Thyroid gland (tissue), 4 donors: ENCODE data around the gene PLEKHA5. TPM values are rescaled to one million over a fixed set of nuclear protein-coding genes. Genes with fewer than 3 reads are reported as not detected.

Experiments
- DNase-seq, 2 donors: peaks; one replicate each; pipeline ENCODE4 v3.0.0-alpha.2; 2019
- H3K27ac ChIP-seq, 3 donors: fragments of 200-600 bp; sonication (generic); 1 replicate in 2 of 3; 2 replicates in 1 of 3; pipeline ENCODE4 v1.5.1; 2016 to 2019; ENCODE audit warnings: mild to moderate bottlenecking in 1 of 3, moderate library complexity in 1 of 3
- H3K27me3 ChIP-seq: fragments of 200-600 bp; sonication (generic); one replicate; pipeline ENCODE4 v1.5.1; 2019
- H3K36me3 ChIP-seq, 2 donors: fragments of 200-600 bp; sonication (generic); one replicate each; pipeline ENCODE4 v1.5.1; 2016 to 2019
- H3K4me1 ChIP-seq, 2 donors: fragments of 200-600 bp; sonication (generic); one replicate each; pipeline ENCODE4 v1.5.1; 2017 to 2019
- H3K4me3 ChIP-seq, 3 donors: fragments of 200-600 bp; sonication (generic); replicated peaks in 1 of 3; 1 replicate in 2 of 3; 2 replicates in 1 of 3; pipeline ENCODE4 v1.5.1; 2016; ENCODE audit warnings: mild to moderate bottlenecking in 1 of 3
- H3K9me3 ChIP-seq: fragments of 200-600 bp; sonication (generic); one replicate; pipeline ENCODE4 v1.5.1; 2017
- CTCF ChIP-seq, 6 experiments: fragments of 200-600 bp in 3 of 6; fragments of 450-650 bp in 3 of 6; sonication (generic) in 3 of 6; IDR thresholded peaks; one replicate each; pipeline ENCODE4 v1.5.1; 2016 to 2019; ENCODE audit warnings: antibody characterized with exemption in 6 of 6, mild to moderate bottlenecking in 2 of 6, inconsistent platforms in 1 of 6, moderate library complexity in 1 of 6
- POLR2A ChIP-seq, 2 donors: fragments of 450-650 bp; IDR thresholded peaks; one replicate each; pipeline ENCODE4 v1.6.1; 2017; ENCODE audit warnings: antibody characterized with exemption in 2 of 2, mild to moderate bottlenecking in 2 of 2, moderate library complexity in 1 of 2
- WGBS, 2 donors: methylation state at CpG; one replicate each; pipeline ENCODE4 v1.1.5; 2017; 5-methylcytosine and 5-hydroxymethylcytosine counted together
- intact Hi-C: fragments of 100-400 bp; cut with DNase I; formaldehyde crosslinking; loops from one replicate; pipeline ENCODE4 v1.15.1; 2023
- total RNA-seq, 4 donors: library from RNA; depleted of rRNA; stranded (reverse); fragments of >200 nt; gene quantifications; one replicate each; pipeline ENCODE4 v1.2.3, GENCODE V29; 2016

Gene PLEKHA5
- total RNA-seq, 4 donors from 2014 or later, result 35.4 to 48.6 (median 40.8) TPM

- Histone ChIP-seq H3K36me3 (no peaks in the 10 kb centered on the region), H3K4me1 (peaks cover 15 to 27% of the 10 kb centered on the region in 2 donors), H3K27me3 (no peaks in the 10 kb centered on the region), H3K9me3 (no peaks in the 10 kb centered on the region), H3K4me3 (no peak overlapping the region), H3K27ac (no peak overlapping the region)
- intact Hi-C loops, result no loop called here
- TF ChIP-seq CTCF (IDR thresholded peaks at IDR 0.05), result no peak
- no peak for TF ChIP-seq POLR2A (IDR thresholded peaks at IDR 0.05)
- 70 to 79% methylated on average over 4 to 5 of the region's 5 CpGs for WGBS, 2 donors
- DNase-seq, result peak in 1 of 2 donors; percentile 8
These were observed 62.0 kb downstream of the PLEKHA5 start for GRCh38 chr12:19191563-19191962.

DNA sequence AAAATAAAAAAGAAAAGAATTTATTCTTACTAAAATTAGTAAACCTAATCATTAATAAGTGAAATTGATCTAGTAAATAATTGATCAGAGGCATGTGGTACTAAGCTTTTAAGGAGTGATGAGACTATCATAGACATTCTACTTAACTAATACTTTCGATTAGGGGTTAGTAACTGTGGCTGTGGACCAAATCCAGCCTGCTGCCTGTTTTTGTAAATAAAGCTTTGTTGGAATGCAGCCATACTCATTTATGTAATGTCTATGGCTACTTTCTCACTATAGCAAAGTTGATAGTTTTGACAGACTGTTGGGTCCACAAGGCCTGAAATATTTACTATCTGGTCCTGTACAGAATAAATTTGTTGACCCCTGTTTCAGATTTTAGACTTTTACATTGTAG, 63.2 kb downstream of the PLEKHA5 start:
- DNase-seq, result no peak
- 75 to 80% methylated on average over 1 of the region's 1 CpG for WGBS, 2 donors
- no peak overlapping the region for H3K4me3 ChIP-seq
- H3K27ac ChIP-seq, result no peak overlapping the region
- H3K9me3 ChIP-seq, result no peaks in the 10 kb centered on the region
- H3K27me3 ChIP-seq, result no peaks in the 10 kb centered on the region
- H3K36me3 ChIP-seq, result no peaks in the 10 kb centered on the region
- intact Hi-C loops, result no loop called here
- no peak for TF ChIP-seq CTCF (IDR thresholded peaks at IDR 0.05)
- no peak for TF ChIP-seq POLR2A (IDR thresholded peaks at IDR 0.05)
- peaks cover 14 to 20% of the 10 kb centered on the region in 2 donors for H3K4me1 ChIP-seq

DNA sequence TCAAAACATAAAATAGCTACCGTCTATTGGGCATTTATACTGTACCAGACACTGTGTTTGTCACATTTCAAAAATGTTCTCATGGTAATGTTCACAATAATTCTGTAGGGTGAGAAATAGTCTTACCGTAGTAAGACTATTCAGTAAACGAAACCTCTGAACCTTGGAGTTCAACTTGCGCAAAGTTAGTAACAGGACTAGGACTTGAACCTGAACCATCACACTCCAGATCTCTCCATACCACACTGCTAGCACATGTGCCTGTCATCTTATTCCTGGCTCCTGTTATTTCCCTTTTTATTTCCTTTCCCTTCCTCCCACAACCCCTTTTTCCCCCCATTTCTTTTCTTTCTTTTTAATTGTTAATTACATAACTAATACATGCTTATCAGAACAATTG, 65.4 kb downstream of the PLEKHA5 start:
- Histone ChIP-seq H3K27me3 (no peaks in the 10 kb centered on the region), H3K36me3 (no peaks in the 10 kb centered on the region), H3K27ac (no peak overlapping the region), H3K4me3 (no peak overlapping the region), H3K9me3 (no peaks in the 10 kb centered on the region), H3K4me1 (peaks cover 13 to 19% of the 10 kb centered on the region in 2 donors)
- TF ChIP-seq POLR2A (IDR thresholded peaks at IDR 0.05) (no peak), CTCF (IDR thresholded peaks at IDR 0.05) (no peak)
- WGBS, 2 donors, result 95 to 97% methylated on average over 4 of the region's 4 CpGs
- DNase-seq, result no peak
- intact Hi-C loops, result no loop called here

- no peaks in the 10 kb centered on the region for H3K9me3 ChIP-seq
These were observed 67.6 kb downstream of the PLEKHA5 start for GRCh38 chr12:19196959-19197630.

More at GRCh38 chr12:19196959-19197630, 67.6 kb downstream of the PLEKHA5 start:
- no peak for DNase-seq
- Histone ChIP-seq H3K27me3 (no peaks in the 10 kb centered on the region), H3K4me1 (no peaks in the 10 kb centered on the region), H3K4me3 (no peak overlapping the region), H3K27ac (no peak overlapping the region), H3K36me3 (no peaks in the 10 kb centered on the region)
- WGBS, 2 donors, result 66 to 69% methylated on average over 6 of the region's 6 CpGs
- TF ChIP-seq POLR2A (IDR thresholded peaks at IDR 0.05) (no peak), CTCF (IDR thresholded peaks at IDR 0.05) (no peak)
- intact Hi-C loops, result no loop called here
